ENCODE measurements around the gene LRRC72.
"Not testable (repeated sequence)": the region's sequence is repeated elsewhere in the genome, so short reads cannot be mapped to it uniquely, and the experiment has no call there.

The LRRC72 gene

DNA sequence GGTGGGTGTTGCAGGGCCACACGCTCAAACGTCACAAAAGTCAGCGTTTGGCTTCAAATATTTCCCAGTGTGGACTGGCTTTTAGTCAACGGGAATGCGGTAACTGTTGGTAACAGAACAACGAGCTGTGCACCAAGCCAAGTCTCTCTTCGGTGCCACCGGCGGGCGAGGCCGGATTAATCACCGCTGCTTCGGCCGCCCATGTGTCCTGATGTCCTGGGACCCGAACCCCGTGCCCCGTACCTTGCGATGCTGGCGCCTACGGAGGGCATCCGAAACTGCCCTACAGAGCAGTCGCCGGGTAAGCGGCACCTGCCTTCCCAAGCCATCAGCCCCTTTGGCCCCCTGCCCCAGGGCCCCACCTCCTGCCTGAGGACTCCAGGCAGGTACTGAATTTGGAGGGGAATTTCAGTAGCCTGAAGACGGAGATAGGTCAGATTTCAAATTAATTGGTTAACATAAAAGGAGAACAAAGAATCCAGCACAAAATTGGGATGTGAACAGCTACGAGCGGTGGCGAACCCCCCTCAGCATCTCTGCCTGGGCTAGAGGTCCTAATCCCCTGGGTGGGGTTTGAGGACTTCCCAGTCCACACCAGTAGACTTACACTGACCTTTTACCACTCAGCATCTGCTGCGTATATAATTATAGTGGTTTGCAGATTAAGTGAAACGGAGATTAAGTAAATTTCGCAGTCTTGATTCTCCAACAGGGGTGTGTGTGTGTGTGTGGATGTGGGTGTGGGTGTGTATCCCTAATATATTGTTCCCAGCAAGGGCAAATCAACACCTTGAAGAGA lies at the start of gene LRRC72:
Gene LRRC72 (plus strand): TSS at position 84 of the 799 bp plus-strand sequence. CDS start 128 bp downstream, at position 212.
- no peak for FAIRE-seq

DNA sequence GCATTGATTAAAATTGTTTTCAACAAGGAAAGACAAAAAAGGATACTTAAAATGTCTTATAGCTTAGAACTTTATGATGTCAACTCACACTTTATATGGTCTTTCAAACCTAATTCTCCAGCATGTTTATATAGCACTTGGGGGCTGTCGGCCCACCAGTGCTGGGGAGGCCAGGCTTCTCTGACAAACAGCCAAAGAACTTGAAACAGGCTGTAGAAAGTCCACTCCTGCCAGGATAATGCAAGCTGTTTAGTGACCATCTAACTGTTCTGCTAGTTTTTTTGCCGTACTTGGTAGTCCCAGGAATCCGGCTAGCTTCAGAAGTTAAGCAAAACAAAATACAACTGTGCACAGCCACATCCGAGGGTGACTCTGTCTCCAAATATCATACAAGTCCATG lies 47.5 kb upstream of the LRRC72 start:
- FAIRE-seq (no peak), DNase-seq (ENCODE audit: low spot score) (no peak)

More for the DNA sequence above, at the start of gene LRRC72:
- DNase-seq (ENCODE audit: low spot score), result no peak

DNA sequence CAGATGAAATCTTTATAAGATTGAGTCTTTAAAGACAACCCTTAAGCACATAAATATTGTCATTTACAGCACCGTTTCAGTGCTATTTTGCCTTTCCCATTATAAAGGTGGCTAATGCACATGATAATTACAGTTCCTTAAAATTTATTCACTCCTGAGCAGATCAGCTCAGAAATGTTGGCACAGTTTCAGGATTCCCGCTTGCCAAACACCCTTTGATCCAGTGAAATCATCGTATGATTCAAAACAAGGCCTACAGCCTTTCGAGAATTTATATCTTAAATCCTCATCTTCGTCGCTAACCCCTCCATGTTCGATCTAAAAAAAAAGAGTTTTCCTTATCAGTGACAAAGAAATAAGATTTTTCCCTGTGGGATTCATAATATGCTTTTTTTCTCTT lies 47.0 kb upstream of the LRRC72 start:
- FAIRE-seq (no peak), DNase-seq (ENCODE audit: low spot score) (no peak)

GRCh38 chr7:16484453-16485158 lies 42.0 kb upstream of the LRRC72 start:
- DNase-seq (ENCODE audit: low spot score), result peak; percentile 46

GRCh38 chr7:16491148-16491547 lies 35.5 kb upstream of the LRRC72 start:
- DNase-seq (ENCODE audit: low spot score) (no peak), FAIRE-seq (no peak)

More at GRCh38 chr7:16484453-16485158, 42.0 kb upstream of the LRRC72 start:
- FAIRE-seq, result no peak

DNA sequence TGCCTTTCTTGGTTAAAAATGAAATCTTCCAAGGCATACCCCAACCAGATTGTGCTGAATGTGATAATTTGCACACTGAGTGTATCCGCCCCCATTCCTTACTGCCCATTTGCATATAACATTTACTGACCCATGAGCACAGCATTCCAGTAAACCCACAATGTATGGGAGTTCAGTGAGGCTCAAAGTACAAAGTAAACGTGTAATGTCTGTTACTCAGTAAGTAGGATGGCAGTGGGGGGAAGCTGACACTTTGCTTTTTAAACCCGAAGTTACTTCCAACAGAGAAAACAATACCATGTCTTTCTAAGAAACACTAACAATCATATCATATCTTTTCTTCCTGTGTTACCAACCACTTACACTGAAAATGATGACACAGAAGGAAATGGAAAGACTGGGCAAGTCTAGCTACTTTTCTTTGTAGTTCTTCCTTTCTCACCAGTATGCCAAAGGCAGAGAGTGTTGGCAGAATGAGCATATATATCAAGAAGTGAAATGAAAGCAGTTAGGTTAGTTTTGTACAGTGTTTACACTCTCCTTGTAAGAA lies 34.0 kb upstream of the LRRC72 start:
- no peak for FAIRE-seq
- peak; percentile 33 for DNase-seq (ENCODE audit: low spot score)

GRCh38 chr7:16493266-16493665 lies 33.4 kb upstream of the LRRC72 start:
- no peak for DNase-seq (ENCODE audit: low spot score)
- FAIRE-seq, result no peak

DNA sequence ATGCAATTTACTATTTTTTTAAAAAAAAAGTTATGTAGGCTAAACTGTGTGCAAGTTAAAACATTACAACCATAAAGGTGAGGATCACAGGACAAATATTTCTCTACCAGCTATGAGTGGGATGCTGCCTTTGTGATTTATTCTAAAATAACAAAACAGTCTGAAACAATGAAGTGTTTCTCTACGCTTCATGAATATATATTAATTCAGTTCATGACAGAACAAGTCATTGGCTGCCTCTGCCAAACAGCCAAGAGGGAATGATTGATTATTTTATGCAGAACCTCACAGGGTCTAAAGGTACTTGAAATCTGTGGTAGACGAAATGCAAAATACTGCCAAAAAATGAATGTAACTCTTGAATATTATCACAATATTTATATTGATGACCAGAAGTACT lies 32.1 kb upstream of the LRRC72 start:
- FAIRE-seq (no peak), DNase-seq (ENCODE audit: low spot score) (no peak)

- DNase-seq (ENCODE audit: low spot score) (no peak), FAIRE-seq (no peak)
Observed at GRCh38 chr7:16494955-16495719, 31.5 kb upstream of the LRRC72 start.

GRCh38 chr7:16498122-16498521 lies 28.5 kb upstream of the LRRC72 start:
- no peak for DNase-seq (ENCODE audit: low spot score)
- no peak for FAIRE-seq

GRCh38 chr7:16502303-16502702 lies 24.3 kb upstream of the LRRC72 start:
- FAIRE-seq (no peak), DNase-seq (ENCODE audit: low spot score) (no peak)

DNA sequence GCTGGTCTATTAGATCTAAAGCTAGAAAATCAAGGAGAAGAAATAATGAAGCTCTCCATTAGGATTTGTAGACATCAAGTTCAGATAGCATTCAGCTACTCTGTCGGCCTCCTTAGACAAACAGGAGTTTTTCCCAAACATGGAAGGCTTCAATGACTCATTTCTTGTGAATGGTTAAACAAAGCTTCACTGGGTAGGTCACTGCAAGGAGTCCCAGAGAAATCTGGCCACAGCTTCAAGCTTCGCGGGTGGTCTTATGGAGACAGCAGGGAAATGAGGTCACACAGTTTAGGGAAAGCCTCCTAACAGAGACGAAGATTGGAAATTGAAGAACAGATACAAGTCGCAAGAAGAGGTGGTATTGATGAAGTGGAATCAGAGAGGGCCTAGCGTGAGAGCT lies 22.6 kb upstream of the LRRC72 start:
- FAIRE-seq, result no peak

GRCh38 chr7:16506422-16506821 lies 20.2 kb upstream of the LRRC72 start:
- not testable (repeated sequence) for DNase-seq (ENCODE audit: low spot score); FAIRE-seq

More for the DNA sequence above, 22.6 kb upstream of the LRRC72 start:
- no peak for DNase-seq (ENCODE audit: low spot score)

DNA sequence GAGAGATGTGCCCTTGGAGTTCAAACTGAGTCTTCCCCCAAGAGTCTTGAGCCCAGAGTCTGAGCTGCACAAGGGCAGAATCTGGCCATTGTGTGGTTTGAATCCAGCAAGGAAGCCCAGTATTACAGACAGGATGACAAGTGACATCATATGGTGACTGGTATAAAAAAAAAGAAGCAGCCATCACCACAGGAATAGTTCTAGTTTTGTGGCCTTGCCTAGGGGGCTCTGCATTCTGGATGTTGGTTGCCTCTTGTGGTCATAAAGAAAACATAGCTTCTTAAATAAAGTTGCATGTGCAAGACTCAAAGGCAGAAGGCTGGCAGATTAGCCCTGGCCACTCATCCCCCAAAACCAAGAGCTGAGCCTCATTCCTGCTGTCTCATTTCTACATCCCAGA lies 16.8 kb upstream of the LRRC72 start:
- FAIRE-seq (no peak), DNase-seq (ENCODE audit: low spot score) (no peak)

DNA sequence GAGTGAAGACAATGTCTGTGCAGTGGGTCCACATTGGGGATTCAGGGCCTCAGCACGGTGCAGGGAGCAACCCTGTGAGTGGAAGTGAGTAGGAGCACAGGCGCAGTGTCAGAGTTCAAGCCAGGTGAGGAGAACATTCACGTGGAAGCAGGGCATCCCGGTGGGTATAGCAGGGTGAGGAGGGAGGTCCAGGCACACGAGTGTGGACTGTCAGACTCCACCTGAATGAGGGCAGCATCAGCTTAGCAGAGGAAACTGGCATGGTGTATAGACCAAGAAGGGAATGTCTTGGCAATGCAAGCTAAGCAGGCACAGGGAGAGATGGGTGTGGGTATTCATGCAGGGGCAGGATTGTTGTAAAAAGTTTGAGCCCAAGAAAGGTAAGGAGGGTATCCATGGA lies 15.3 kb upstream of the LRRC72 start:
- DNase-seq (ENCODE audit: low spot score) (no peak), FAIRE-seq (no peak)

GRCh38 chr7:16512097-16512496 lies 14.5 kb upstream of the LRRC72 start:
- DNase-seq (ENCODE audit: low spot score), result no peak
- no peak for FAIRE-seq

DNA sequence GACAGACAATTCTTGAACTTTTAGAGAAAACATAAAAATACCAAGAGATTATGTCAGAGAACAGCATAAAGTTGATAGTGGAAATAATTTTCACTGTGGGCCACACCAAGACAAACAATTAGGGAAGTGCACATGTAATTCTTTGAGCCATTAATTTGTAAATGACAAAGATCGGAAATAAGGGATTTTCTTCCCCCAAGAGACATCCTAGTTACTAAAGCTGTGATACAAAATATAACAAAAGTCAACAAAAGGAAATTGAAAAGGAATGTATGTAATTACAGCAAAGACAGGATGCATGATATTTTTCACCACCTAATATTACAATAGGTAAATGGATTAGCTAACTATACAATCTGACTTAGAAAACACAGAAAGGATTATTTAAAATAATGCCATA lies 12.4 kb upstream of the LRRC72 start:
- FAIRE-seq, result no peak

DNA sequence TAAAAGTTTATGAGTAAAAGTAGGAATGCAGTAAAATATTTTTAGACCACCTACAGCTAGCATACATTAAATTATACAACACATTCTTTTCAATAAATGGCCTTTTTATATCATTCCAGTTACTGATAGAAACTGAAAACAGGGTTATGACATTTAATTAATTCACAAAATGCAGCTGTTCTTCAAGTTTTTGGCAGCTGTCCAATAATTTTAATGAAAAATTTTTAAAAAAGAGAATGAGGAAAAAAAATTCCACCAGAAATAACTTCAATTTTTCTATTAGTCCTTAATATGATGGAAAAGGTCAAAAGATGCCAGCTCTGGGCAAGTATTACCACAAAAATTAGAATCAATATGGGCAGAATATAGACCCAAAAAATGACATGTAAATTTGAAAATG lies 11.9 kb upstream of the LRRC72 start:
- FAIRE-seq (no peak), DNase-seq (ENCODE audit: low spot score) (no peak)

More for the DNA sequence above, 12.4 kb upstream of the LRRC72 start:
- no peak for DNase-seq (ENCODE audit: low spot score)

DNA sequence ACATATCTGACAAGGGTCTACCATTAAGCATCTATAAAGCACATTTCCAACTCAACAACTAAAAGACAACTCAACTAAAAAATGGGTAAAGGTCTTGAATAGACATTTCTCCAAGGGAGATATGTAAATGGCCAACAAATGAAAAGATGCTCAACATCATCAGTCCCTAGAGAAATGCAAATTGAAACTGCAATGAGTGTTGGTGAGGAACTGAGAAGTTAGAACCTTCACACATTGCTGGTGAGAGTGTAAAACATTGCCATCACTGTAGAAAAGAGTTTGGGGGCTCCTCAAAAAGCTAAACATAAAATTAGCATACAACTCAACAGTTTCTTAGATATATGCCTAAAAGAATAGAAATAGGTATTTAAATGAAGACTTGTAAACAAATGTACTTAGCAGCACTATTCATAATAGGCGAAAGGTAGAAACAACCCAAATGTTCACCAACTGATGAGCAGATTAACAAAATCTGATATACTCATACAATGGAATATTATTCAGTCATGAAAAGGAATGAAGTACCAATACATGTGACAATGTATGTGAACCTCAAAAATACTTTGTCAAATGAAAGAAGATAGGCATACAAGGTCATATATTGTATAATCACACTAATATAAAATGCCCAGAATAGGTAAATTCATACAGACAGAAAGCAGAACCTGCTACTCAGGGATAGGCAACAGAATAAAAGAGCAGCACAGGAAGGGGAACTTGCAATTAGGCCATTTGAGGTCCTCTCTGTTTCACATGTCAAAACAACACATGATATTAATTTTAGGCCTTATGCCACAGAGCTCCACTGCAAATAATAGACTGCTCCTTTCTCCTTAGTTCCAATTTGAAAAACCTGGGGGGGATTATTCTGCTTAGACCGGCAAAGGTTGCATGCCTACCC lies 10.6 kb upstream of the LRRC72 start:
- no peak for DNase-seq (ENCODE audit: low spot score)
- no peak for FAIRE-seq

DNA sequence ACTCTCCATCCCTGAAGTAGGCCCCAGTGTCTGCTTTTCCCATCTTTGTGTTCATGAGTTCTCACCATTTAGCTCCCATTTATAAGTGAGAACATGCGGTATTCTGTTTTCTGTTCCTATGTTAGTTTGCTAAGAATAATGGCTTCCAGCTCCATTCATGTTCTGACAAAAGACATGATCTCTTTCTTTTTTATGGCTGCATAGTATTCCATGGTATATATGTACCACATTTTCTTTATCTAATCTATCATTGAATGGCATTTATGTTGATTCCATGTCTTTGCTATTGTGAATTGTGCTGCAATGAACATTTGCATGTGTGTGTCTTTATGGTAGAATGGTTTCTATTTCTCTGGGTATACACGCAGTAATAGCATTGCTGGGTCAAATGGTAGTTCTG lies 6.6 kb upstream of the LRRC72 start:
- not testable (repeated sequence) for FAIRE-seq; DNase-seq (ENCODE audit: low spot score)

GRCh38 chr7:16524332-16524731 lies 2.3 kb upstream of the LRRC72 start:
- no peak for FAIRE-seq
- DNase-seq (ENCODE audit: low spot score), result no peak

All from RCC 7860 (cell line).